Stimulated activated naive CD8-positive, alpha-beta T cell treated with anti-CD3 and anti-CD28 coated beads, Interleukin-15, Interleukin-2, amounts not matched to agents 100 ng/mL and 50 ng/mL, for 24 hours (primary cell): ENCODE measurements around the gene RHEB.

ENCODE experiments used
- H3K27ac Mint-ChIP-seq: one replicate; pipeline ENCODE4 v1.8.0; 2021; ENCODE audit warnings: mild to moderate bottlenecking, mixed read lengths
- H3K27me3 Mint-ChIP-seq: one replicate; pipeline ENCODE4 v1.8.0; 2021; ENCODE audit warnings: mixed read lengths
- H3K36me3 Mint-ChIP-seq: one replicate; pipeline ENCODE4 v1.8.0; 2021; ENCODE audit warnings: low read depth, mixed read lengths
- H3K4me1 Mint-ChIP-seq: one replicate; pipeline ENCODE4 v1.8.0; 2021; ENCODE audit warnings: low read depth, mixed read lengths
- H3K4me3 Mint-ChIP-seq: one replicate; pipeline ENCODE4 v1.8.0; 2021; ENCODE audit warnings: mild to moderate bottlenecking, mixed read lengths
- H3K9me3 Mint-ChIP-seq: one replicate; pipeline ENCODE4 v1.8.0; 2021; ENCODE audit warnings: mixed read lengths

RHEB gene

DNA sequence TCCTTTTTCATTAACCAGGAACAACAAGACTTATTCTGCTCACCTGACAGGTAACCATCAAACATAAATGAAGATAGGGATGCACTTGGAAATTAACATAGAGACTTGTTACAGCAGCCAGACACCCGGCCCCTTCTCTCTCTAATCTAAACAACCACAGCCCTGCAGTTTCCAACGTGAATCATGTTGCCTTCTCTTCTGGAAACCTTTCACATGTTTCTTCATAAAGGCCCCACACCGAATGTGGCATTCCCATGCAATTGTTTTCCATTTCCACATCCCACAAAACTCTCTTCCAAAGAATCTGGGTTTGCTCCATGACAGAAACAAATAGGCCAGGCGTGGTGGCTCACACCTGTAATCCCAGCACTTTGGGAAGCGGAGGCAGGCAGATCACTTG, 94.9 kb downstream of the RHEB start:
- Mint-ChIP-seq H3K4me3 (no peak overlapping the region), H3K27ac (no peak overlapping the region), H3K27me3 (peaks cover 4% of the 10 kb centered on the region), H3K36me3 (peaks cover 4% of the 10 kb centered on the region), H3K4me1 (peaks cover 22% of the 10 kb centered on the region), H3K9me3 (peaks cover 9% of the 10 kb centered on the region)

DNA sequence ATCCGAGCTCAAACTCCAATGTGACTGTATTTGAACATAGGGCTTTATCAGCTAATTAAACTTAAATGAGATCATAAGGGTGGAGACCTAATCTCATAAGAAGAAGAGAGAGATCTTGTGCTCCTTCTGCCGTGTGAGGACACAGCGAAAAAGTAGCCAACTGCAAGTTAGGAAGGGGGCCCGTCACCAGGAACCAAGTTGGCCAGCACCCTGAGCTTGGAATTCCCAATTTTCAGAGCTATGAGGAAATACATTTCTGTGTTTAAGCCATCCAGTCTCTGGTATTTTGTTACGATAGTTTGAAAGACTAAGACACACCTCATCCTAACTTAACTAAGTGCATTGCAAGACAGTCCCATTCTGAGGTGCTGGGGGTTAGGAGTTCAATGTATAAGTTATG, 95.8 kb downstream of the RHEB start:
- Mint-ChIP-seq H3K9me3 (peaks cover 9% of the 10 kb centered on the region), H3K27me3 (peaks cover 4% of the 10 kb centered on the region), H3K36me3 (peaks cover 4% of the 10 kb centered on the region), H3K4me1 (peaks cover 14% of the 10 kb centered on the region), H3K27ac (no peak overlapping the region), H3K4me3 (no peak overlapping the region)

DNA sequence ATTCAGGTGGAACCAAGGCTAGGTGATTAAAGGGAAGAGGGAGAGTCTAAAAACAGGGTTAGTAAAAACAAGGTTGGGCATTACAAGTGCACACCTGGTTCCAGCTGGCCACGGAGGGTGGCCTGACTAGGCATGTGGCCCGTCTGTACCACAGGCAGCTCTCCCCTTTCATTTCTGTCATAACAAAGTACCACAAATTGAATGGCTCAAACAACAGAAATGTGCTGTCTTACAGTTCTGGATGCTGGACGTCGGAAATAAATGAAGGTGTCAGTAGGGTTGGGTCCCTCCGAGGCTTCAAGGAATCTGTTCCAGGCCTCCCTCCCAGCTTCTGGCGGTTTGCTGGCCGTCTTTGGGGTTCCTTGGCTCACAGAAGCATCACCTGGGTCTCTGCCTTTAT, 96.5 kb downstream of the RHEB start:
- H3K4me1 Mint-ChIP-seq, result peaks cover 7% of the 10 kb centered on the region
- H3K27me3 Mint-ChIP-seq, result peaks cover 6% of the 10 kb centered on the region
- no peak overlapping the region for H3K27ac Mint-ChIP-seq
- peaks cover 11% of the 10 kb centered on the region for H3K9me3 Mint-ChIP-seq
- peaks cover 5% of the 10 kb centered on the region for H3K36me3 Mint-ChIP-seq
- H3K4me3 Mint-ChIP-seq, result no peak overlapping the region

DNA sequence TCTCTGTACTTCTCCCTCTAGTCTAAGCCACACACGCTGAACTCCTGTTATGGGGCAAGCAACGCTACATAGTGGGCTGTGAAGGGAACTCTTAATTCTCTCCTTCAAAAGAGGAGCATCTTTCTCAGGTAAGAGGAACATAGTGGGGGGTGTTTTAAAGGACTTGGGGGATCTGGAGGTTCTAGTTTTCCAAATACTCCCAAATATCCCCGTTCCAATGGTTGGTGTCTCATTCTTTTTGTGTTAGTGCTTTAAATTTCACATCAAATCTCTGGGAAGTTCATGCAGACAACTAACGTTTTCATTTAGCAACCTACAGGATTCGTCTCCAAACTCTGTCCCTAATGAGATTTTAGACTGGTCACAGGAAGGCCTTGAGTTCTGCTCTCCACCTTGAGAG, 97.5 kb downstream of the RHEB start:
- no peaks in the 10 kb centered on the region for H3K4me1 Mint-ChIP-seq
- peaks cover 9% of the 10 kb centered on the region for H3K27me3 Mint-ChIP-seq
- no peak overlapping the region for H3K27ac Mint-ChIP-seq
- H3K36me3 Mint-ChIP-seq, result peaks cover 8% of the 10 kb centered on the region
- H3K9me3 Mint-ChIP-seq, result peaks cover 14% of the 10 kb centered on the region
- no peak overlapping the region for H3K4me3 Mint-ChIP-seq

DNA sequence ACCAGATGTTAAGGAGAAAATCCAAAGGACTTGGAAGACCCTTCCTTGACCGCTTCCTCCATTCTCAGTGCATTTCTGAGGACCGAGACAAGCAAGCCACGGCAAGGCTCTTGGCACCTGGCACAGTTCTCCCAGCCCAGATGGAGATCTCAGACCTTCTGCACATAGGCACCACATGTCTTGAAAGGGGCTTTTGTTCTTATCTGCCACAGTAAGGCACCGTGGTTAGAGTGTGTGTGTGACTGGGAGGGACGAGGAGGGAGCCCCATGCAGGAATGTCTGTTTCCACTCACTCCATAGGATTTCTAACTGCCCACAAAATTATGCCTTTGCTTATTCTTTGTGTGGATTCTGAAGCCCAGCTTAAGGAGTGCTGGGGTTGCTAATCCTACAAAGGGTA, 99.6 kb downstream of the RHEB start:
- H3K9me3 Mint-ChIP-seq, result peaks cover 14% of the 10 kb centered on the region
- no peak overlapping the region for H3K27ac Mint-ChIP-seq
- H3K36me3 Mint-ChIP-seq, result peaks cover 8% of the 10 kb centered on the region
- peaks cover 17% of the 10 kb centered on the region for H3K27me3 Mint-ChIP-seq
- peaks cover 5% of the 10 kb centered on the region for H3K4me1 Mint-ChIP-seq
- no peak overlapping the region for H3K4me3 Mint-ChIP-seq

DNA sequence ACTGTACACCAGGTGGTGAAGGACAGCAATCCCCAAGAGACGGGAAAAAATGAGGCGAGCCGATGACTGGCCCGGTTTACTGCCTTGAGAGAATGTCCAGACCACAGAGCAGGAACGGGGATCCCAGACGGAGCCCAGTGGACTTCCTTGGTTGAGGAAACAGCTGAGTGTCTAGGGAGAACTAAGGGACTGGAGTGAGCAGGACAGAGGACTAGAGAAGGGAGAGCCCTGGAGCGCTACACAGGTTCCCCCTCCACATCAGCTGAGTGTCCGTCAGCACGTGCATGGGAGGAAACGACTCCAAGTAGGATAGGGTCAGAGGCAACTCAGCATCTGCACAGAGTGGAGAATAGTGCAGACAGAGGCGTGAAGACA, 102.8 kb downstream of the RHEB start:
- no peak overlapping the region for H3K4me3 Mint-ChIP-seq
- peaks cover 11% of the 10 kb centered on the region for H3K9me3 Mint-ChIP-seq
- peaks cover 6% of the 10 kb centered on the region for H3K36me3 Mint-ChIP-seq
- peaks cover 32% of the 10 kb centered on the region for H3K4me1 Mint-ChIP-seq
- H3K27me3 Mint-ChIP-seq, result peaks cover 28% of the 10 kb centered on the region
- H3K27ac Mint-ChIP-seq, result no peak overlapping the region

DNA sequence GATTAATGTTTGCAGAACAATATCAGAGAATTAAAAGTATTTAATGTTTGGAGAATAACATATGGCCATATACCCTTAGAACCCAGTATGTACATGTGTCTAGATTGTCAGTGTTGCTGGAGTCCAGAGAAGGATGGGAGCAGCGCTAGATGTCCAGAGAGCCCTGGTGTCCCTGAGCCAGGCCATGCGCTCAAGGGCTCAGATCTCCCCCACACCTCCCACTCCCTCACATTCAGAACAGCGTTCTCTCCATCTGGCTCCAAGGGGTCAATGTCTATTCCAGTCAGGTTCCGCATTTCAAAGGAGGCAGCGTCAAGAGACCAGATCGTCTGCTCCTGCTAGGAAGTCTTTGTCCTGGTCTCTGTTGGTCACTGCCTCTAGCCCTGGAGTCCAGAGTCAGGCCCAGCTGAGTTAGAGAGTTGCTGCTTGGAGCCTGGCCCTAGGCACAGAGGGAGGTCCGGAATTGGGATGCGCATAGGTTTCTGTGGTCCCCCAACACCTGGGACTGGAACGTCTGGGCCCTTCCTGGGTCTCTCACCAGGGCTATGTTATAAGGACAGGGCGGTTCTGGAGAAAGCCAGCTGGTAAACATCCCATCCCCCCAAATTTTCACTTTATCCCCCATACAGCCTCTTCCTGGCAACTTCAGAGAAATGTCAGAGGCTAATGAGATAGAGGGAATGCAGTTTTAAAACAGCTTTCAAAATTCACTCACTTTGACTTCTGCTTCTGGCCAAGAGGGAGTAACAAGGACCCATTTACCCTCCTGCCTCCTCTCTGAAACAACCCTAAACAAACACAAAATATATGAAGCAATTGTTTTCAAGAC, 103.4 kb downstream of the RHEB start:
- Mint-ChIP-seq H3K9me3 (peaks cover 8% of the 10 kb centered on the region), H3K27ac (no peak overlapping the region), H3K4me3 (no peak overlapping the region)

More for the DNA sequence above, 103.4 kb downstream of the RHEB start:
- H3K4me1 Mint-ChIP-seq, result peaks cover 37% of the 10 kb centered on the region
- peaks cover 5% of the 10 kb centered on the region for H3K36me3 Mint-ChIP-seq
- H3K27me3 Mint-ChIP-seq, result peaks cover 32% of the 10 kb centered on the region
